HEK293T (cell line): ENCODE measurements around the gene TSN.
"Not testable (repeated sequence)": the region's sequence is repeated elsewhere in the genome, so short reads cannot be mapped to it uniquely, and the experiment has no call there.

Source experiments
- ARNT ChIP-seq: fragments of 450-650 bp; IDR thresholded peaks from 2 replicates; pipeline ENCODE4 v1.6.1; 2017; ENCODE audit warnings: mild to moderate bottlenecking
- BHLHE40 ChIP-seq: fragments of 450-650 bp; IDR thresholded peaks from 2 replicates; pipeline ENCODE4 v1.6.1; 2016; ENCODE audit warnings: mild to moderate bottlenecking, moderate library complexity, borderline replicate concordance
- FOXA1 ChIP-seq: fragments of 450-650 bp; IDR thresholded peaks from 2 replicates; pipeline ENCODE4 v1.6.1; 2016; ENCODE audit warnings: mild to moderate bottlenecking
- FOXM1 ChIP-seq: fragments of 450-650 bp; IDR thresholded peaks from 2 replicates; pipeline ENCODE4 v1.6.1; 2017; ENCODE audit warnings: mild to moderate bottlenecking, borderline replicate concordance
- SP1 ChIP-seq: fragments of 450-650 bp; IDR thresholded peaks from 2 replicates; pipeline ENCODE4 v1.6.1; 2017

GRCh38 chr2:121813083-121813482, 57.6 kb downstream of the TSN start:
- not testable (repeated sequence) for TF ChIP-seq BHLHE40, SP1, FOXM1, FOXA1, ARNT
